ENCODE measurements around the gene GABRG3.

Gene GABRG3

DNA sequence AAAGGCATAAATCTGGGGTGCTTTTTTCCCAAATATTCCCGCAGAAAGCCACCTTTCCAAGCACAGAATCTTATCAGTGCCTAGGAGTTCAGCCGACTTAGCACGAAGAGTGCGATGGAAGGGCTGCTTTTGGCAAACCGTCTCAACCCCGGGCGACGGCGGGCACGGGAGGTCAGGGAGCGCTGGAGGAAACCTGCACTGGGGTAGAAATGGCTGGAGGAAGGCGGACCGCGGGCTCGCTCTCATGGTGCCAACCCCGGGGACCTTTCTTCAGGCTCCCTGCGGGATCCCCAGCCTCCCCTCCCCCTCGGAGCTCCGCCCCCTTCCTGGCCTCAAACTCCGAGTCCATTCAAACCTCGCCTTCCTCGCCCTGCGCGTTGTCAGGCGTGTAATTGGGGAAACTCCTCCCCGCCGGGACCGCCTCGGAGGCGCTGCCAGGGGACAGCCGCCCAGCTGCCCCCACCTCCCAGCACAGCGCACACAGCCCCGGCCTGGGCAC lies at the start of gene GABRG3:
Gene GABRG3 (plus strand): TSS at position 470 of the 499 bp plus-strand sequence.
- no peak for DNase-seq (ENCODE audit: low read depth in 2 of 2, low spot score in 1 of 2)

DNA sequence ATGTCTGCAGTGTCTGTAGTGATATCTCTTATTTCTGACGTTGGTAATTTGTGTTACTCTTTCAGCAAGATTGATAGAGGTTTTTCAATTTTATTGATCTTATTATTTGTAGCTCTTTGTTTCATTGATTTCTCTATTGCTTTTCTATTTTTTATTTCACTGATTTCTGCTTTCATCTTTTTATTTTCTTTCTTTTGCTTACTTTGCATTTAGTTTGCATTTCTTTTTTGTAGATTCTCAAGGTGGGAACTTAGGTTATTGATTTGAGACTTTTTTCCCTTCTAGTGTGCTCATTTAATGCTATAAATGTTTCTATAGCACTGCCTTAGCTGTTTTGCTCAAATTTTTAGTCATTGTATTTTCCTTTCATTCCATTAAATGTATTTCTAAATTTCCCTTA lies 49.5 kb upstream of the GABRG3 start:
- no peak for DNase-seq (ENCODE audit: low read depth in 2 of 2, low spot score in 1 of 2)

DNA sequence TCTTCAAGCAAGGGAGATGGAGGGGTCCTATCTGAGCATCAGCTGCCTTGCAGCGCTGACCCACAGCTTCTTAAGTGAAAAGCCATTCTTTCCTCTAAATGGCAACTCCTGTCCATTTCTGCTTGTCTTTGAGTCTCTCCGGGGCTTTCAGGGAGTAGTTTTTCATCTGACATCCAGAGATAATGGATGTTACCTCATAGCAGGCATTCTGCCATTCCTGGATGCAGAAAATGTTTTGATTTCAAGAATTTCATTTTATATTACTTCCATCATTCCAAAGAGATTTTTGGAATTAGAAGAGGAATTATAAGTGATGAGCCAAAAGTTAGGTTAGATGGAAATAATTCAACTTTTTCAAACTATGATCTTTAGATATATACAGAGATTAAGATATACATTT lies 44.9 kb upstream of the GABRG3 start:
- no peak for DNase-seq (ENCODE audit: low read depth in 2 of 2, low spot score in 1 of 2)

DNA sequence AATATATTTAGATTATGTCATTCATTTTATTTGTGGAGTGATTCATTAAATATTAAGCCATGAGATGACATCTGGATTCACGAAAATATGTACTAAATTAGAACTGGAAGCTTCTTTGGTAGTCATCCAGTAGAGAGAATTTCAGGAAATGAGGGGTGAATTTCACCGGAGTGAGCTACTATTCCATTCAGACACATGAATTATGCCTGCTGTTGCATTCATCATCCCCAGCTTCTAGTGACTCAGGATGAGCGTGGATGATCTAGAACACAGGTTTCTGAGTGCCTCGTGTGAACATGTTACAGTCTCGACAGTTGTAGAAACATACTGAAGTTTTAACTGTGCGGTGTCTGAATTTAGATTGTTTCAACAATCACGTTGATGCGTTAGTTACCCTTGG lies 42.9 kb upstream of the GABRG3 start:
- no peak for DNase-seq (ENCODE audit: low read depth in 2 of 2, low spot score in 1 of 2)

DNA sequence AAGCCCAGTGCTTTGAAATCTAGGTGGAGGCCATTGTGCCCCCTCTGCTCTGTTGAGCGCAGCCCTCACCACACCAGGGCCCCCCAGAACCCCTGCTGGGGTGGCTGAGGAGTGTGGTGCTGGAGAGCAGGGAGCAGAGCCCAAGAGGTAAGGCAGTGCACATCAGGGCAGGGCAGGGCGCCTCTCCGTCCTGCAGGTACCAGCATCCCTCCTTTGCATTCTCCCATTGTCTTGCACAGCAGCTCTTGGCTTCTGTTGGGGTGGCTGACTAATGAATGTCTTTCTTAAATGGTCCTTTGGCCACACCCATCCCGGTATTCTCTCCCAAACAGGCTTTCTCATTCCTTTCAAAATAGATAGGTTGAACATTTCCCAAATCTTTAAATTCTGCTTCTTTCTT lies 41.4 kb upstream of the GABRG3 start:
- no peak for DNase-seq (ENCODE audit: low read depth in 2 of 2, low spot score in 1 of 2)

DNA sequence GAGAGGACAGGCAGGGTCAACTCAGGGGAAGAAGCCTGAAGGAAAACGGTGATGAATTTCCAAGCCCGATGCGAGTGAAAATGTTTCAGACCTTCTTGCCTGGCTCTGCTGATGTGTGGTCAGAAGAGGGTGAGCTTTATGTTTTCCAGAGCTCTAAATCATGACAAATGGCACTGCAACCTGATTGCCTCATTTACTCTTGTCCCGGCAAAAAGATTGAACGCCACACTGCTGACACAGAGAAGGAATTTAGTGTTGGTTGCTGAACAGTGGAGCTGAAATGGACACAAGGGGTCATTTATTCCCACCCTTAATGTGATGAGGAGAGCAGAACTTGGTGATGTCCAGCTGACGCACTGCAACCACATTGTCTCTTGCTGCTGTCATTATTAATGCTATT lies 36.1 kb upstream of the GABRG3 start:
- no peak for DNase-seq (ENCODE audit: low read depth in 2 of 2, low spot score in 1 of 2)

DNA sequence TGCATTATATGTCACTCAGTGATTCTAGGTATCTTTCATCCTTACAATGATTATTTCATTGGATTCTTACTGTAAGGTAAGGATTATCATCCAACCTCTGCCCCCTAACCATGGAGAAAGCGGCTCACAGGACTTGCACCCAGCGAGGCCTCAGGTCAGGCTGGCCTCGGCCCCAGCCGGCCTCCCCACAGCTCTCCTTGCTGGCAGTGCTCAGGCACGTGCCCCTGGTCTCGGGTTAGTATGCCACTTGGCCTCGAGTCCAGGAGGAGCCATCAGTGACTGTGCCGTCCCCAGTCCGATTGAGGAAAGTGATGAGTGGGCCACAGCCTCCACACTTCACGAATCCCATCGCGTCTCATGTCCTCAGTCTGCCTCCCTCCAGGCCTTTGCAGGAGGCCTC lies 35.7 kb upstream of the GABRG3 start:
- no peak for DNase-seq (ENCODE audit: low read depth in 2 of 2, low spot score in 1 of 2)

DNA sequence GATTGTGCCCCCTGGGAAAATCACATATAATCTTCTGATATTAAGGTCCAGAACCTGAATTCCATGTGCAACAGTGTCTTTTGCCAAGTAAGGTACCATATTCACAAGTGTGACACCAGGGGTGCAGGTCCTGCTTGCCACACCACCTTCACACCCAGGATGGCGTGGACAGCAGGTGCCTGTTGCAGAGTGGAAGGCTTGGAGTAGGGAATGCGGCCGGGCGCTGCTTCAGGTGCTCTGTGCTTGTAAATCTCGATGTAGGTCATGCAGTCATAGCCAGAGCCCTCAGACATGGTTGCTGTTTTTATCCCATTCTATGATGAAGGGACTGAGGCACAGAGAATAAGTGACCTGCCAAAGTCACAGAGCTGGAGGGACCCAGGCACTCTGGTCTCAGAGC lies 34.5 kb upstream of the GABRG3 start:
- DNase-seq (ENCODE audit: low read depth in 2 of 2, low spot score in 1 of 2): no peak

DNA sequence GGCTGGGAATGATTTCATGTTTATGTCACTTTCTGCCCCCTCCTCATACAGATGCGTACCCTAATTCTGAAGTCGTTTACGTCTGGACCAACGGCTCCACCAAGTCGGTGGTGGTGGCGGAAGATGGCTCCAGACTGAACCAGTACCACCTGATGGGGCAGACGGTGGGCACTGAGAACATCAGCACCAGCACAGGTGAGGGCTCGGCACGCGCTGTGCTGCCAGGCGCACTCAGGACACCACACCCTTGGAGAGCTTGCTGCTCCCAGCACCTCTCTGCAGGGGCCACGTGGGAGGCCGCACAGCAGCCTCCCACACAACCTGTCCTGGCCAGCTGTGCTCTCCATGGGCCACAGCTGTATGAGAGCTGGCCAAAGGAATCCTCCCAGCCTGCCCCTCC lies 33.8 kb upstream of the GABRG3 start:
- DNase-seq (ENCODE audit: low read depth in 2 of 2, low spot score in 1 of 2): no peak

DNA sequence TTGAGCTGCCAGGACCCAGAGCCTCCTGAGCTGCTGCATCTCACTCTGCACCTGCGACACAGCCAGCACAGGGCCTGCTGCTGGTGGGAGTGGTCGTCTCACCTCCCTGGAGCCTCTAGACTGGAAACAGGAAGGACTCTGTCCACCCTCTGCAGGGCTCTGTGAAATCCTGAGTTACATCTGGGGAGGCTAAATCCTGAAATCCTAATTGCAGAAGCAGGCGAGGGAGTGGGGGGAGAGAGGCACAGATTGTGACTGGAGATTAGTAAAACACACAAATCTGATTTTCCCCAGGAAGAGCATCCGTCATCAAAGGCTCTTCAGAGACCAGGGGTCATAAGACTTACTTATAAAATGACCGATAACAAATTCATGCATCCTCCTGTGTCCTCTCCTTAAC lies 31.6 kb upstream of the GABRG3 start:
- DNase-seq (ENCODE audit: low read depth in 2 of 2, low spot score in 1 of 2): no peak

DNA sequence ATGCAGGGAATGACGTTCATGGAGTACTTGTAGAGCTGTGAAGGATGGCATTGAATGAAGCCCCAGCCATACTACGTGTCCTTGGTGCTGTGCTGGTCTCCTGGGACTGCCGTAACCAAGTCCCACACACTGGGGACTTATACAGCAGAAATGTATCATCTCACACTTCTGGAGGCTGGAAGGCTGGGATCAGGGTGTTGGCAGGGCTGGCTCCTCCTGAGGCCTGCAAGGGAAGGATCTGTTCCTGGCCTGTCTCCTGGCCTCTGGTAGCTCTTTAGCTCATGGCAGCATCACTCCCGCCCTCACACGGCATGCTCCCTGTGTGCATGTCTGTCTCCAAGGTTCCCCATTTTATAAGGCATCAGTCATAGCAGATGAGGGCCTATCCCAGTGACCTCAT lies 29.5 kb upstream of the GABRG3 start:
- DNase-seq (ENCODE audit: low read depth in 2 of 2, low spot score in 1 of 2): no peak

DNA sequence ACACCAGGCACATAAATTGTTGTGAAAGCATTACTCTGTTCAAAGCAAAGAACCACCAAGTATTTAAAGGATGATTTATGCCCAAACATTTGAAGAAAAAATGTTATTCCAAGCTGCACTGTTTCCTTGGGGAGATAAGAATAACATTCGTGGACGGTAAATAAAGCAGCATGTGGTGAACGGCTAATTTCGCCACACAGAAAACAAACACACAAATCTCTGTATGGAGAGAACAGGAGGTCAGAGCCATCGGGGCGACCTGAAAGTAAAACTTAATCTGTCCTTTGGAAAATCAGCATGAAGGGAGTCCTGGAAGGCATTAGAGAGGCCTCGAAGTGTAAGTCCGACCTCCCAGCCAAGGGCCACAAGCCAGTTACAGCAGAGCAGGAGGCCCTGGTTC lies 27.1 kb upstream of the GABRG3 start:
- DNase-seq (ENCODE audit: low read depth in 2 of 2, low spot score in 1 of 2): no peak

DNA sequence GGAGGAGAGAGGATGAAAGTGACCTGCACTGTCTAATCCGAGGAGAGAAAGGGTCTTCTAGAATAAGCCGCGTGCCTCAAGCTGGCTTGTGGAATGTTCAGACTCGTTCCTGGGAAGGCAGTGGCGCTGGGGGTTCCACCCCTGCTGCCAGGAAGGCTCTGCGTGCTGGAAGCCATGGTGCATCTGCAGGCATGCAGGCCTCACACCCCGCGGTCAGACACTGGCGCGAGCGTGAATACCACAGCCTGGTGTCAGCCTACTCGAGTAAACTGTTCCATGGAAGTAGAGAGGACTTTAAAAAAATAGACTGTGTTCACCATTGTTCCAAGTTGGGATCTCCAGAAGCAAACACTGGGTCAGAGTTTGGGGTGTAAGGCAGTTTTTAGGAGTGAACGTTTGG lies 25.9 kb upstream of the GABRG3 start:
- no peak for DNase-seq (ENCODE audit: low read depth in 2 of 2, low spot score in 1 of 2)

DNA sequence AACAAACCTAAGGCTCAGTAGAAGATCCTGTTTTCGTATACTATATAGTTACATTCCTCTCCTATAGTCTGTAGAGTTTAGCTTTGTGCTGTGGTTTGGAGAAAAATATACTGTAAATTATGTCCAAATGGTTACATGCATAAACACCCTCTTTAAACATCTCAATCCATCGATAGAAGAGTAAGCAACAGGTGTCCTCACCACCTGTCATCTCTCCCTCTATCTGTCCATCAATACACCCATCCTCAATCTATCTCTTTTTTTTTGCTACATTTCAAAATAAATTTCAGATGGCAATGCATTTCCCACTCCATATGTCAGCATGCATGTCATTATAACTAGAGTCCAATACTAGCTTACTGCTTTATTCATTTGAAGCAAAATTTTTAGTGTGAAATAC lies 21.0 kb upstream of the GABRG3 start:
- DNase-seq (ENCODE audit: low read depth in 2 of 2, low spot score in 1 of 2): no peak

DNA sequence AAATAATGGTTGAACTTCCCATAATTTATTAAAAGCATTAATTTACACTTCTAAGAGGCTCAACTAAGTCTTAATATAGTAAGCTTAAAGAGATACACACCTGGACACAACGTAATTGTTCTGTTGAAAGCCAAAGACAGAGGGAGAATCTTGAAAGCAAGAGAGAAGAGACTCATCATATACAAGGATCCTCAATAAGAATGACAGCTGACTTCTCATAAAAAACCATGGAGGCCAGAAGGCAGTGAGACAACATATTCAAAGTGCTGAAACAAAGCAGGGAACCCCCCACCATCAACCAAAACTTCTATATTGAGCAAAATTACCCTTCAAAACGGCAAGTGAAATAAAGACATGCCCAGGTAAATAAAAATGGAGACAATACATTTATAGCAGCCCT lies 16.6 kb upstream of the GABRG3 start:
- DNase-seq (ENCODE audit: low read depth in 2 of 2, low spot score in 1 of 2): no peak

DNA sequence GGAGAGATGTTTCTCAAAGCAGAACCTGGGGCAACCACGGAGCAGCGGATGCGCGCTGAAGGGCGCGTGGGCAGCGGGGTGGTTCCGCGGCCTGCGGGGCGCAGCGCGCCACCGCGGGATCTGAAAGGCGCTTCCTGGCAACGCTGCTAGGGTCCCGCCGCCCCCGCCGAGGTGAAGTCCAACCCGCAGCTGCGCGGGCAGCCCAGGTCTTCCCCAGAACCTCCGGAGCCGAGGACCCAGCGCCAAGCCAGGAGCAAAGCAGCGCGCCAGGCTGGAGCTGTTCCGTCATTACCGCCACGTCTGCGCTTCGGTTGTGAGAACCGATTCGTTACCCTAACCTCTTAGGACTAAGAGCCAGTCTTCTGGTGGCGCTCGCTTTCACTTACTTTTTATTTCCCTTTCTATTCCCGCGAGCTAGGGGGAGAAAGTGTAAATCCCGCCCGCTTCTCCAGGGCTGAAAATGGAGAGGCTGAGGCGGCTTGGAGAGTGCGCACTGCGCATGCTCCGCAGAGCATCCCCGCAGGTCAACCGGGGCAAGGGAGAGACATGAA lies 3.2 kb upstream of the GABRG3 start:
- no peak for DNase-seq (ENCODE audit: low read depth in 2 of 2, low spot score in 1 of 2)

DNA sequence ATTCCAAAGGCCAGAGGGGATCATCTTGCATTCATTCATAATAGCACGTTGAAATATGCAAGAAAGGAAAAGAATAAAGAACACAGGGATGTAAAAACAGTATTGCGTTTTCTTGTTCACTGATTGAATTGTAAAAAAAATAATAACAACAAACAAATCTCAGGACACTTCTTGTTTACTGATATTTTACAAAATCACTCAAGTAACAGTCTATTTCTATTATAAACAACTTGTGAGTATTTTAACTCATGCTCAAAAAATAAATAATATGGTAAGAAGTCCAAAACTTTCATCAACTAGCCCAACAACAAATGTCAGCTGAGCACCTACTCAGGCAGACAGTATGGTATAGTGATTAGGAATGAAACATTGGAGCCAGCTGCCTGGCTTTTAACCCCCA lies 2.2 kb upstream of the GABRG3 start:
- no peak for DNase-seq (ENCODE audit: low read depth in 2 of 2, low spot score in 1 of 2)

DNA sequence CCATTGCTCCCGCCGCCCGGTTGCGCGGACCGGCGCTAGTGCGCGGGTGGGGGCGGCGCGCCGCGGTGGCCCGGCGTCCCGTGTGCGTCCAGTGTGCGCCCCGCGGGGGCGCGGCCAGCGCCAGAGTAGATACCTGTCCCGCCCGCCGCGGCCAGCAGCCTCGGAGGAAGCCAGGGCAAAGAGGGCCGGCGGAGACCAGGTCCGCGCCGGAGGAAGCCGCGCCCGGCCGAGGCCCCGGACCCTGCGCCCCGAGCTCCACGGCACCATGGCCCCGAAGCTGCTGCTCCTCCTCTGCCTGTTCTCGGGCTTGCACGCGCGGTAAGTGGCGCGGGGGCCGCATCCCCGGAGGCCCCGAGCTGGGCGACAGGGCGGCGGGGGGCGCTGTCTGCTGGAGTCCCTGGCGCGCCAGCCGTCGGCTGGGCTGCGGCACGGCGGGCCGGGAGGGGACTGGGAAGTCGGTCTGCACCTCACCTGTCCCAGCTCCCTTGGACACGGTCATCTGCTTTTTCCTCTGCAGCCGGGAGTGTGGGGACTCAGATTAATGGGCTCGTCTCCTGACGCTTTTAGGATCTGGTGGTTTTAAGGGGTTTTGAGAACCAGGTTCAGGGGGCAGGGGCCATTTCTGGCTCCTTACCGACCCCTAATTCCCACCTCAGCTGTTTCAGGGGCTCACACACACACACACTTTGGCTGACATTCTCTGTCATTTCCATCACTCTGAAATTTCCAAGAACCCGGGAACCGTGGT lies 464 bp downstream of the GABRG3 start:
- no peak for DNase-seq (ENCODE audit: low read depth in 2 of 2, low spot score in 1 of 2)

DNA sequence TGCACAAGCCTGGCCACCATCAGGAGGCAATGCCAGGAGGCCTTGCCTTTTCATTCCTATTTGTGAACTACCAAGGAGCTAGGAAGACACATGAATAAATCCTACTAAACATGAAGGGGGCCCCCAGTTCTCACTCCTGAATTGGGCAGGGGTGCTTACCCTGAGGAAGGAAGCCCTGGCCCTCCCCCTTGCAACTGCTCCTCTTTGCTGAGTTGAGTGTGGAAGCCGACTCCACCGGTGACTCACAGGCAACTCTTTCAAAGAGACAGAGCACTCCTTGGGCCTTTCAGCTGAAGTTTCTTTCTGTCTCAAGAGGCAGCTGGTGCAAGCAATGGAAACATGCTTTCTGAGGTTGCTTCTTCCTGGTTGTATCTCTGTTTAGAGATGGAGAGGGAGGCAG lies 1.7 kb downstream of the GABRG3 start:
- DNase-seq (ENCODE audit: low read depth in 2 of 2, low spot score in 1 of 2): no peak

DNA sequence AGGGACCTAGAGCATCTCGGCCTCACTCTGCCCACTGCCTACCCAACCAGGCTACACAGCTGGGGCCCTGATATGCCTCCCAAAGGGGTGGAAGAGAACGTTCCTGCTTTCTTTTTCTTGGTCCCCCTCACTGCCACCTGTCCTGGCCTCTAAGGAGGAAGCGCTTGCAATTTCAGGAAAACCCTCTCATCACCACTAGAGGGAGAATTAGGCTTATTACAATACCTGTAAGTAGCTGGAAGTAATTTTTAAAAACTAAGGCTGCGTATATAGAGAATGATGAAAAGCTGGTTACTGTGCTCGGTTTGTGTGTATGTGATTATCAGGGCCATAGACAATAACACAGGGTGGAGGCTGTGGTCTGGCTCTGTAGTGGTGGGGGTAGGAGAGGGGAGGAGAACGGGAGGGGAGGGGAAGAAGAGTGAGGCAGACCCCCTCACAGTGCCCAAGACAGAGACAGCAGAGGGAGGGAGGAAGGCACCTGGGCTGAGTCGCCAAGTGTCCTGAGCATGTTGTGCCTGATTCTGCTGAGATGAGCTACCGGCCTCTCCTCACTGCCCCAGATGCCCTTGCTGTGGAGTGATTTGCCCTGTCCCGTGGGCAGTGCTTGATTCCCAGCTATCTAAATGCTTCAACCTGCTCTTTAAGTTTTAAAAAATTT lies 3.3 kb downstream of the GABRG3 start:
- DNase-seq (ENCODE audit: low read depth in 2 of 2, low spot score in 1 of 2): no peak

DNA sequence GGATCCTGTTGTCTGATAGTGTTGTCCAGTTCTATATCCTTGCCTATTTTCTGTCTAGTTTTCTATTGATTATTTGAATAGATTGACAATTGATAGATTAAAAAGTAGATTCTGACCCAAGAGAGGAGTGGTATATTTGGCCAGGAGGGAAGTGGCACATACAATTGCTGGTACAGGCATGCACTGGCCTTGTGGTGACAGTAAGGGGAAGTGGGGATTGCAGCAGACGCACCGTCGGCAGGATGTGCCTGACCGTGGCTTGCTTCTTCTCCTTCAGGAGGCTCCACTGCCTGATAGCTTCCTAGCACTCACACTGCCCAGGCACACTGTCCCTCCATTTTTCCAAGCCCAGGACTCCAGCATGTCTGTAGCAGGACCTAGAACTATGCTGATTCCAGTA lies 10.5 kb downstream of the GABRG3 start:
- DNase-seq (ENCODE audit: low read depth in 2 of 2, low spot score in 1 of 2): no peak

DNA sequence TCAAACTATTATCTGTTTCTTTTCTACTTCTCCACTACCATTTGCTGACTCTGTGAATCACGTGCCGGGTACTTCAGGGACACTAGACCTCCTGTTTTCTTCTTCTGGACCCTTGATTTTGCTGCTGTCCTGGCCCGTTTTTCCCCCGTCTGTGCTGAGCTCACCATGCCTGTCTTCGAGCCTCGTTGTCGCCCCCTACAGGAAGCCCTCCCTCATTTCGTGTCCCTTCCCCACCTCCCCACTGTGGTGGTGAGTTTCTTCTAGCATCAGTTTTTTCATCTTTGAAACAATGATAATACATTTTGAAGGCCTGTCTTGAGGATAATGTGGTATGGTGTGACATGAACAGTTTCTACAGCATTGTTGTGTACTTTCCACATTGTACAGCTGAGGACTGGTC lies 12.8 kb downstream of the GABRG3 start:
- DNase-seq (ENCODE audit: low read depth in 2 of 2, low spot score in 1 of 2): no peak

DNA sequence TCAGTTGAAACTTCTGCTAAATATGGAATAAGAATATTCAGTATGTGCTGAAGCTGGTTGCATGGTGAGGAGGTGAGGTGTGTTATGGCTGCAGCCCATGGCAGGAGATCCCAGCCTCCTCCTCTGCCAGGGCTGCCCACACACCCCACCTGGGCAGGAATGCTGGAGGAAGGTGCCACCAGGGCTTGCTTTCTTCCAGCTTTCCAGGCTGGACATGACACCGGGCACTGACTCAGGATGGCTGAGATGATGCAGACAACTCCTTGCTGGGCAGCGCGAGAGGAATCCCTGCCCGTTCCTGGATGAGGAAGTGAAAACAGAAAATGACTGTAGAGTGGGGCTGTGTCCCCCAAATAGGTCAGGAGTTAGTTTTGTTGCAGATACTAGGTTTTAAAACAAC lies 14.1 kb downstream of the GABRG3 start:
- DNase-seq (ENCODE audit: low read depth in 2 of 2, low spot score in 1 of 2): no peak

Data from stimulated activated CD8-positive, alpha-beta memory T cell treated with anti-CD3 and anti-CD28 coated beads, Interleukin-4, amount 100 ng/mL, for 4 hours (primary cell).